Activated CD4-positive, CD25-positive, alpha-beta regulatory T cell treated with anti-CD3 and anti-CD28 coated beads, Interleukin-2, amount 50 U/mL, for 72 hours (primary cell): ENCODE measurements around the gene GPRC5A.
"Not testable (repeated sequence)": the region's sequence is repeated elsewhere in the genome, so short reads cannot be mapped to it uniquely, and the experiment has no call there.

Experiments
- DNase-seq: peaks from one replicate; pipeline ENCODE4 v3.0.0; 2021

The GPRC5A gene, protein sequence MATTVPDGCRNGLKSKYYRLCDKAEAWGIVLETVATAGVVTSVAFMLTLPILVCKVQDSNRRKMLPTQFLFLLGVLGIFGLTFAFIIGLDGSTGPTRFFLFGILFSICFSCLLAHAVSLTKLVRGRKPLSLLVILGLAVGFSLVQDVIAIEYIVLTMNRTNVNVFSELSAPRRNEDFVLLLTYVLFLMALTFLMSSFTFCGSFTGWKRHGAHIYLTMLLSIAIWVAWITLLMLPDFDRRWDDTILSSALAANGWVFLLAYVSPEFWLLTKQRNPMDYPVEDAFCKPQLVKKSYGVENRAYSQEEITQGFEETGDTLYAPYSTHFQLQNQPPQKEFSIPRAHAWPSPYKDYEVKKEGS

DNA sequence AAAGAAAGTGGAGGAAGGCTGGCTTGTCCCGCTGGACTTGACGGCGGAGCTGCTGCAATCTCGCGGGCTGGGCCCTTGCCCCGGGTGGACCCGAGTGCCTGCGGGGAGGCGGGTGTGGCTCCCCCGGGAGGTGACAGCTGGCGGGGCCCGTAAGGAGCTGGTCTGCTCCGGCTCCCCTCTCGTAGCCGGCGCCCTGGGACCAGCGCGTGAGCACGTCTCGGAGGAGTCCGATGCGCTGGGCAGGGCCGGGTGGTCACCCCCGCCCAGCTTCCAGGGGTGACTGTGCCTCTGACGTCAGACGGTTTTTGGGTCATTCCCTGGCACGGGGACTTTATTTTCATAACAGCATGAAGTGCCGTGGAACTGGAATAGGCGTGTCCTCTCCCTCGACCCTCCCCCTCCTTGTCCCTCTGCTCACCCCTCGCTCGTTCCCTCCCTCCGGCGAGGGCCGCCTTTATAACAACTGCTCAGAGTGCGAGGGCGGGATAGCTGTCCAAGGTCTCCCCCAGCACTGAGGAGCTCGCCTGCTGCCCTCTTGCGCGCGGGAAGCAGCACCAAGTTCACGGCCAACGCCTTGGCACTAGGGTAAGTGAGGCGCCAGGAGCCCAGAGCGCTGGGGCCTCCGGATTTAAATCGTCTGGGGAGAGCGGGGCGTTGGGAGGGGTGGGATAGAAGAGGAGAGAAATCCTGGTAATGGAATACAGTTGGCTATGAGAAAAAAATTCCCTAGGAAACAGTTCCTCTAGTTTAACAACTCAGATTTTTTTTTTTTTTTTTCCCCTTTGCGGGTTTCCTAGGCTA lies at the start of gene GPRC5A:
GPRC5A (plus strand) TSS at position 483 of the 801 bp plus-strand sequence. CDS start 16,688 bp downstream, outside the sequence.
- DNase-seq = peak; percentile 42

GRCh38 chr12:12845794-12846243 lies 45.5 kb upstream of the GPRC5A start:
- DNase-seq = no peak

GRCh38 chr12:12846780-12847179 lies 44.6 kb upstream of the GPRC5A start:
- DNase-seq = not testable (repeated sequence)

DNA sequence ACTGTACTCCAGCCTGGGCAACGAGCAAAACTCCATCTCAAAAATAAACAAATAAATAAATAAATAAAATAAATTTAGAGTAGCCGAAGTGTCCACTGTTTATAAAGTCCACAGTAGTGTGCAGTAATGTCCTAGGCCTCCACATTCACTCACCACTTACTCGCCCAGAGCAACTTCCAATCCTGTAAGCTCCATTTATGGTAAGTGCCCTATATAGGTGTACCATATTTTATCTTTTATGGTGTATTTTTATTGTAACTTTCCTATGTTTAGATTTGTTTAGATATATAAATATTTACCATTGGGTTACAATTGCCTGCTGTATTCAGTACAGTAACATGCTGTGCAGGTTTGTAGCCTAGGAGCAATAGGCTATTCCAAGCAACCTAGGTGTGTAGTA lies 37.9 kb upstream of the GPRC5A start:
- DNase-seq = no peak

DNA sequence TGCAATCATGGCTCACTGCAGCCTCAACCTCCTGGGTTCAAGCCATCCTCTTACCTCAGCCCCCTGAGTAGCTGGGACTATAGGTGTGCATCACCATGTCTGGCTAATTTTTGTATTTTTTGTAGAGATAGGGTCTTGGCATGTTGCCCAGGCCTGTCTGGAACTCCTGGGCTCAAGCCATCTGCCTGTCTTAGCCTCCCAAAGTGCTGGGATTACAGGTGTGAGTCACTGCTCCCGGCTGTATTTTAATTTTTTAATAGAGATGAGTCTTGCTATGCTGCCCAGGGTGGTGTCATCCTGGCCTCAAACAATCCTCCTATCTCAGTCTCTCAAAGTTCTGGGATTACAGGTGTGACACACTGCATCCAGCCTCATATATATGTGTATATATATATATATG lies 31.7 kb upstream of the GPRC5A start:
- DNase-seq = no peak

DNA sequence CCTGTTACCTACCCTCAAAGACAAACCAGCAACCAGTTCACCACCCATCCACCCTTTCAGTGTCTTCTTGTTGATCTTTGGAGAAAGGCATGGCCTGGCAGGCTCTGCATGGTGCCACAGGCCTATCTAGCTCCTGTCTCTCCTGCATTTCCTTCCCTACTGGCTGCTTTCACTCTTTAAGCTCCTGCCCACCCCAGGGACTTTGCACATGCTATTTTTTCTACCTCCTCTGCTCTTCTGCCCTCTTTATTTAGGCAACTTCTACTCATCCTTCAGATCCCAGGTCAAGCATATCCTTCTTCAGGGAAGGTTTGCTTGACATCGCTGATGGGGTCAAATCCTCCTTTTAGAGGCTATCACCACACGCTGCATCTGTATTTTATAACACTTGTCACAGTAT lies 27.1 kb upstream of the GPRC5A start:
- no peak for DNase-seq

DNA sequence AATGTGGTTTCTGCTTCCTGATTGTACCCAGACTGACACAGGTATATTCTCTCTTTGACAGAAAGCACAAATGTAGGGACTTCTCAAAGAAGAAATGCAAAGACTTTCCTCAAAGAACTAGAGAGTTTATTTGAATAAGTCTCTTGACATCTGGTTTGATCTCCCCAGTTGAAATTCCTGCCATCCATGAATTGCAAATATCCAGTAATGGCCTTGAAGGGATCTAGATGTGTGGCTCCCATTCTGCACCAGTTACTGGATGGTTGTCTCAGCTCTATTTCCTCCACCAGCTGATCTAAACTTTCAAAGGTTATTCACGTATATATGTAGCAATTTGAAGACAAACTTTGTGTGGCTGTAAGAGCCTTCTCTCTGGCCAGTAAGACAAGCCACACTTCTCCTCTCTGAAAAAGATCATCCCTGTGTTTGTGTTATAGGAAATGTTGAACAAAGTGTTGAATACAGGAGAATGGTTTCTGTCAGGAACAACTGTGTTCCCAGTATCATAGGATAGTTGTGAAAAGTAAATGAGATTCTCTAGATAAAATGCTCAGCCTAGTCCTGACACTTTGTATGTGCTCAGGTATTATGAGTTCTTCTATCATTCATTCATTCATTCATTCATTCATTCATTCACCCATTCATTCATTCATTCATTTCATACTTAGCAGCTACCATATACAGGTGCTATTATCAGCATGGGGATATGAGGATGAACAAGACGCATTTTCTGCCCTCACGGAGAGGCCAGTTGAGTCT lies 22.7 kb upstream of the GPRC5A start:
- no peak for DNase-seq

DNA sequence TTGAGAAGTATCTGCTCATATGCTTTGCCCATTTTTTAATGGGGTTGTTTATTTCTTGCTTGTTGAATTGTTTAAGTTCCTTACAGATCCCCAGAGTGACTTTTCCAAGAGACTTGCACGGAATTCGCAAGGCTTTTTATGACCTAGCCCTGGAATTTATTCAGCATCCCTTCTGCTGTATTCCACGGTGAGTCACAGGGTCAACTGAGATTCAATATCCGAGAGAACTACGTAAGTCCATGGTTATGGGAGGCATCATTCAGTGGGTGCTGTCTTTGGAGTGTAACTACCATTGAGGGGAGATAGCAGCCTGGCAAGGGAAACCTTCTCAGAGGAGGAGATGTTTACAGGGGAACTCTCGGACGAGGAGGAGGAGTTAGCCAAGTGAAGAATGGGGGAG lies 20.9 kb upstream of the GPRC5A start:
- DNase-seq = no peak

GRCh38 chr12:12871587-12872138 lies 19.7 kb upstream of the GPRC5A start:
- DNase-seq = no peak

- no peak for DNase-seq
Measured at GRCh38 chr12:12872139-12872933, 19.0 kb upstream of the GPRC5A start.

GRCh38 chr12:12872934-12873275 lies 18.5 kb upstream of the GPRC5A start:
- DNase-seq = no peak

- no peak for DNase-seq
Measured at GRCh38 chr12:12874029-12874428, 17.3 kb upstream of the GPRC5A start.

DNA sequence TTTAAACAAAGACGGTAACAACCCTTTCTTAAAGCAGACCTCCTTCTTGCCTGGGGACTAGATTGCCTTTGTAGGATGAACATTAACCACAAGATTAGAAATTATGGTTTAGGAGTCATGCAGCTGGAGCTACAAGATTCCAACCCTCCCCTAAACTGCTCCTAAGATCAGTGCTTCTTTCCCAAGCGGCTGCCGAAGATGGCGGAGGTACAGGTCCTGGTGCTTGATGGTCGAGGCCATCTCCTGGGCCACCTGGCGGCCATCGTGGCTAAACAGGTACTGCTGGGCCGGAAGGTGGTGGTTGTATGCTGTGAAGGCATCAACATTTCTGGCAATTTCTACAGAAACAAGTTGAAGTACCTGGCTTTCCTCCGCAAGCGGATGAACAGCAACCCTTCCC lies 16.1 kb upstream of the GPRC5A start:
- not testable (repeated sequence) for DNase-seq

DNA sequence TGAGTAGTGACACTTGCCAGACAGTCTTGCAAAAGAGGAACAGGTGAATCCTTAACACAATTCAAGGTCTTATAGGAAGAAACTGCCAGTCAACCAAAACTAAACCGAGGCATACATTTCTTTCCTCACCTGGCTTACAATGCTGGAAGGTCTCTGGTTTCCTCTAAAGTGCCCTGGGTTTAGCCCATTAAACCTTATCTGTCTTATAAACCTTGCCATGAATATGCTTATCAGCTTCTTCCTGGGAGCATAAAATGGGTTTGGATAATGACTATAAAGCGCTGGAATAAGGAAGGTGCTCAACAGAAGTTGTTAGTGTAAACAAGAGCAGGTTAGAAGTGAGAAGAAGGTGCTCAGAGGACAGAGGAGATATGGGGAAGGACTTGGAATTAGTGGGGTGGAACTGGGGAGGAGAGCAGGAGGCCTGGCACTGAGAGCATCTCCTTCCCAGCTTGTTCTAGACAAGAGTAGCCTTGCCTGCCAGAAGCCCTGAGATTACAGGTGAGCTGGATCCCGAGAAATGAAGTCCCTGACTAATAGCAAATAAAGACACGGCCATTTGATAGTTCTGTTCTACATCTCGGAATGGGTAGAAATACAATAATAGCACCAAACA lies 14.1 kb upstream of the GPRC5A start:
- no peak for DNase-seq

- no peak for DNase-seq
Measured at GRCh38 chr12:12877781-12878455, 13.4 kb upstream of the GPRC5A start.

GRCh38 chr12:12880537-12880936 lies 10.8 kb upstream of the GPRC5A start:
- no peak for DNase-seq

GRCh38 chr12:12881151-12881909 lies 10.0 kb upstream of the GPRC5A start:
- DNase-seq = no peak

GRCh38 chr12:12882288-12882687 lies 9.1 kb upstream of the GPRC5A start:
- DNase-seq = no peak

- DNase-seq = no peak
Measured at GRCh38 chr12:12883369-12884001, 7.9 kb upstream of the GPRC5A start.
